G401.6 (cell line): ENCODE data around the gene SPEN.
"Not testable (repeated sequence)": the region's sequence is repeated elsewhere in the genome, so short reads cannot be mapped to it uniquely, and the experiment has no call there.

Experiments used
- FAIRE-seq: peaks from 2 replicates; lab custom pipeline; 2012; peaks lifted over from hg19 to GRCh38; lab: Jason Lieb, UNC

SPEN gene

GRCh38 chr1:15847100-15847892 lies at the start of gene SPEN:
Gene SPEN (plus strand): TSS chr1:15847707. CDS start chr1:15848068, 361 bp downstream.
- FAIRE-seq: no peak

GRCh38 chr1:15799004-15799867 lies 48.3 kb upstream of the SPEN start:
- peak; percentile 93 for FAIRE-seq

GRCh38 chr1:15799928-15800835 lies 47.3 kb upstream of the SPEN start:
- peak; percentile 73 for FAIRE-seq

GRCh38 chr1:15802234-15802965 lies 45.1 kb upstream of the SPEN start:
- FAIRE-seq: no peak

- peak; percentile 47 for FAIRE-seq
Observed at GRCh38 chr1:15803380-15803779, 44.1 kb upstream of the SPEN start.

GRCh38 chr1:15804060-15804459 lies 43.4 kb upstream of the SPEN start:
- no peak for FAIRE-seq

- no peak for FAIRE-seq
Observed at GRCh38 chr1:15807121-15807520, 40.4 kb upstream of the SPEN start.

GRCh38 chr1:15807549-15807948 lies 40.0 kb upstream of the SPEN start, which contains the start of gene UQCRHL:
Gene UQCRHL (minus strand): TSS chr1:15807649. CDS start chr1:15807649, 0 bp downstream.
- not testable (repeated sequence) for FAIRE-seq

- no peak for FAIRE-seq
Observed at GRCh38 chr1:15808955-15809354, 38.6 kb upstream of the SPEN start.

- FAIRE-seq: no peak
Observed at GRCh38 chr1:15810073-15810472, 37.4 kb upstream of the SPEN start.

GRCh38 chr1:15816674-15817073 lies 30.8 kb upstream of the SPEN start:
- FAIRE-seq: no peak

- no peak for FAIRE-seq
Observed at GRCh38 chr1:15820478-15820877, 27.0 kb upstream of the SPEN start.

- no peak for FAIRE-seq
Observed at GRCh38 chr1:15825800-15826199, 21.7 kb upstream of the SPEN start.

GRCh38 chr1:15826810-15827507 lies 20.5 kb upstream of the SPEN start:
- FAIRE-seq: no peak

GRCh38 chr1:15827567-15827966 lies 19.9 kb upstream of the SPEN start:
- FAIRE-seq: not testable (repeated sequence)

GRCh38 chr1:15828931-15829330 lies 18.6 kb upstream of the SPEN start:
- FAIRE-seq: not testable (repeated sequence)

- FAIRE-seq: no peak
Observed at GRCh38 chr1:15830258-15830657, 17.2 kb upstream of the SPEN start.

GRCh38 chr1:15833069-15833679 lies 14.3 kb upstream of the SPEN start:
- no peak for FAIRE-seq

GRCh38 chr1:15833842-15834405 lies 13.6 kb upstream of the SPEN start:
- no peak for FAIRE-seq
